Panc1 (cell line): ENCODE data around the gene PDHA2.

ENCODE experiments used
- SIN3A ChIP-seq: IDR thresholded peaks from 2 replicates; pipeline ENCODE4 v1.6.1; 2012; ENCODE audit warnings: low read depth, mild to moderate bottlenecking, low read length, moderate library complexity, borderline replicate concordance; ENCODE audit not compliant: insufficient read depth
- TF ChIP-seq, protein P1 (sequence below): fragments of 450-650 bp; IDR thresholded peaks from 2 replicates; pipeline ENCODE4 v1.5.1; 2017; ENCODE audit warnings: mild to moderate bottlenecking

DNA sequence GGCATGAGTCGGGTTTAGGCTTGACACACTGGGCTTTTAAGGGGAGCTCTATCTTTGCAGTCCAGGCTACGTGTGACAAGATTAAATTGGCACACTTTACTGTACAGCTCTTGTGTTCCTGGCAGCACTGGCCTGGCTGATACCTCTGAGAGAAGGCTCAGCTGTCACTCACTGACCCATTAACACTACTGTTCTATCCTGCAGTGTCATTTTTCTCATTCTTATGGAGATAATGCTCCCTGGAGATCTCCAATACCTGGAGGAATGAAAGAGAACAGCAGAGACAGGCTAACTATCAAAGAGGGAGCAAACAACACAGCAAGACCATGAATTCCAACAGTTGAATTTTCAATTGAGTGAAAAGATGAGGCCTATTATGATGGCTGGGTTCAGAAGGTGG, 1.7 kb upstream of the PDHA2 start:
- TF ChIP-seq, protein P1, sequence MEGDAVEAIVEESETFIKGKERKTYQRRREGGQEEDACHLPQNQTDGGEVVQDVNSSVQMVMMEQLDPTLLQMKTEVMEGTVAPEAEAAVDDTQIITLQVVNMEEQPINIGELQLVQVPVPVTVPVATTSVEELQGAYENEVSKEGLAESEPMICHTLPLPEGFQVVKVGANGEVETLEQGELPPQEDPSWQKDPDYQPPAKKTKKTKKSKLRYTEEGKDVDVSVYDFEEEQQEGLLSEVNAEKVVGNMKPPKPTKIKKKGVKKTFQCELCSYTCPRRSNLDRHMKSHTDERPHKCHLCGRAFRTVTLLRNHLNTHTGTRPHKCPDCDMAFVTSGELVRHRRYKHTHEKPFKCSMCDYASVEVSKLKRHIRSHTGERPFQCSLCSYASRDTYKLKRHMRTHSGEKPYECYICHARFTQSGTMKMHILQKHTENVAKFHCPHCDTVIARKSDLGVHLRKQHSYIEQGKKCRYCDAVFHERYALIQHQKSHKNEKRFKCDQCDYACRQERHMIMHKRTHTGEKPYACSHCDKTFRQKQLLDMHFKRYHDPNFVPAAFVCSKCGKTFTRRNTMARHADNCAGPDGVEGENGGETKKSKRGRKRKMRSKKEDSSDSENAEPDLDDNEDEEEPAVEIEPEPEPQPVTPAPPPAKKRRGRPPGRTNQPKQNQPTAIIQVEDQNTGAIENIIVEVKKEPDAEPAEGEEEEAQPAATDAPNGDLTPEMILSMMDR, result no peak
- no peak for TF ChIP-seq SIN3A
